Left cardiac atrium (tissue), 4 donors: ENCODE results near the gene TMEM117. TPM values are rescaled to one million over a fixed set of nuclear protein-coding genes. Genes with fewer than 3 reads are reported as not detected.
"Not testable (repeated sequence)": the region's sequence is repeated elsewhere in the genome, so short reads cannot be mapped to it uniquely, and the experiment has no call there.

Source experiments
- ATAC-seq, 2 donors: fragments of 200-7000 bp; cut with Tn5 transposase; one replicate each; pipeline ENCODE4 v1.9.1; 2020; ENCODE audit warnings: mild to moderate bottlenecking in 2 of 2, moderate library complexity in 2 of 2
- DNase-seq: peaks from one replicate; pipeline ENCODE4 v3.0.0-alpha.2; 2020
- intact Hi-C, 2 donors: fragments of 100-400 bp; cut with DNase I; formaldehyde crosslinking; loops; one replicate each; pipeline versions ENCODE4 v1.14.1 to v1.15.1; 2022 to 2023
- total RNA-seq, 2 donors: library from RNA; stranded (reverse); fragmentation: NEBNext Ultra II Directional; extraction: Animal tissue kit (Norgen Biotek cat#: 25700); gene quantifications; one replicate each; pipeline ENCODE4 v1.2.1, GENCODE V29; 2021
- donor health status: DM: no; HTN: yes; CAD: no.
- donor health status: DM: no; HTN: yes; CAD: no; lungs with severe emphysema.
- donor health status: DM: yes; HTN: yes; CAD: no.
- donor health status: Dilated cardiomyopathy.

Gene TMEM117
- total RNA-seq, 2 donors from 2014 or later, result 7.3 to 9.8 TPM

DNA sequence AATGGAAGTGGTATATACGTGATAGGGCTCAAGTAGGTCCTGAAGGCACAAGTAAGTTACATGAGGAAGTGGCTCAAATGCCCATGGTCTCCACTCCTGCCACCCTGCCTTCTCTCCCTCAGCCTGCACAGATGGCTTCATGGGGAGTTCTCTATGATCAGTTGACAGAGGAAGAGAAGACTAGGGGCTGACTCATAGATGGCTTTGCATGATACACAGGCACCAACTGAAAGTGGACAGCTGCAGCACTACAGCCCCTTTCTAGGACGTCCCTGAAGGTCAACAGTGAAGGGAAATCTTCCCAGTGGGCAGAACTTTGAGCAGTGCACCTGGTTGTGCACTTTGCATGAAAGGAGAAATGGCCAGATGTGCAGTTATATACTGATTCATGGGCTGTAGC, 208.6 kb downstream of the TMEM117 start:
- DNase-seq, ATAC-seq, intact Hi-C loops: not testable (repeated sequence)

GRCh38 chr12:44046732-44047417, 211.0 kb downstream of the TMEM117 start:
- ATAC-seq (no peak), DNase-seq (no peak)
- intact Hi-C loops, result no loop called here

- intact Hi-C loops, result no loop called here
- ATAC-seq (no peak), DNase-seq (no peak)
These were observed 216.7 kb downstream of the TMEM117 start for GRCh38 chr12:44052554-44052953.

DNA sequence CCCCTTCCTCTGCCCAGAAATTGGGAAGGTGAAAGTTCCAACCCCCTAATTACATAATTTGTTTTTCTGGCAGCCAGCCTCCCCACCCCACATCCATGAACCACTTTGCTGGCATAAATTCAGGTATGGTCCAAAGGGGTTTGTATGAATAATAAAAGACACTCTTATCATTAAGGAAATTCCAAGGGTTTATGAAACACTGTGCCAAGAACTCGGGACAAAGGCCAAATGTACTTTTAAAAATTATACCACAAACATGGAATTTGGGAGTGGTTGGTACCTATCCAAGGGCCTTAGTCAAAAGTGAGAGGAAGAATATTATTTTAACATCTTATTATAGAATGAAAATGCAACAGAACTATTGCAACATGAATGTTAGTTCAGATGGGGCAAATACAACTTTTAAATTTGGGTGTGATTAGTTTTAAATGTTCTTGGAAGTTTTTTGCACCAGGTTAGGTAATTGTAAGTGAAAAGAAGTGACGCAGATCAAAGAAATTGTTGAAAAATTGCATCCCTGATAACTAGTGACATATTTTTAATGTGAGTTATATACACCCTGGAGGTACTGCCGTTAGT, 217.8 kb downstream of the TMEM117 start:
- peak; percentile 47 to 84 for ATAC-seq
- intact Hi-C loops, result no loop called here

GRCh38 chr12:44054281-44054680, 218.4 kb downstream of the TMEM117 start:
- ATAC-seq (no peak), DNase-seq (no peak)
- intact Hi-C loops, result no loop called here

More for the DNA sequence above, 217.8 kb downstream of the TMEM117 start:
- no peak for DNase-seq

DNA sequence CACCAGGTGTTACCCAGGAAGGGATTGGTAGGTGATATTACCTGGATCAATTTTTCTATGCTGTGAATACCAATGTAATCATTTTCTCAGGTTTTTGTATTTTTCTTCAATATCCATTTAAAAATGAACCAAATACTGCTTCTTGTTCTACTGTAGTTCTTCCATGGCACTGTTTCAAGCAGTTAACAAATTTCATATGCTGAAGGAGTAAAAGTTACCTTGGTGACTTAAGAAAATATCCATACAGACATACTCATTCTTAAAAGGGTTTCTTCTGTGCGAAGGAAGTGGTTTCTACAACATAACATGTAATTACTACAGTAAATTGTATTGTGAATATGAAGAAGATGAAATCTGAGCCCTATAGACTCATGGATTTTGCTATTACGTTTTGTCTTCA, 222.5 kb downstream of the TMEM117 start:
- ATAC-seq, result no peak
- no peak for DNase-seq
- intact Hi-C loops, result no loop called here

DNA sequence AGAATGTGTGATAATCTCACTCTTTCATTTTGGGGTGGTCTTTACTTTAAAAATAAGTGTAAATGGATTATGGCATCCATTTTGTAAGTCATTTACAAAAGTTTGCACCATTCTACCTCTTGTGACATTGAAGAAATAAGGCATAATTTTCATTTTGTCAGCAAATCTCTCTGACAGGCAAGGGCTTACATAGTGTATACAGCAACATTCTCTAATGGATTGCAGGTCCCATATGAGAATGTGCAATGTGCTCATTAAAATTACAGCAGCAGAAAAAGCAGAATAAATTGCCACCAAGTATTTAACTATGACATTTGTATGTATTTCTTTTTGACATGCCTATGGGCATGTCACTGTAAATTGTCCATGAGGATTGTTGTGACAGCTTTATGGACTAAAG, 223.6 kb downstream of the TMEM117 start:
- intact Hi-C loops, result no loop called here
- DNase-seq (no peak), ATAC-seq (no peak)

- DNase-seq (no peak), ATAC-seq (no peak)
- intact Hi-C loops, result no loop called here
These were observed 227.8 kb downstream of the TMEM117 start for GRCh38 chr12:44063671-44064070.

- DNase-seq (no peak), ATAC-seq (no peak)
- intact Hi-C loops, result no loop called here
These were observed 241.0 kb downstream of the TMEM117 start for GRCh38 chr12:44076871-44077270.

DNA sequence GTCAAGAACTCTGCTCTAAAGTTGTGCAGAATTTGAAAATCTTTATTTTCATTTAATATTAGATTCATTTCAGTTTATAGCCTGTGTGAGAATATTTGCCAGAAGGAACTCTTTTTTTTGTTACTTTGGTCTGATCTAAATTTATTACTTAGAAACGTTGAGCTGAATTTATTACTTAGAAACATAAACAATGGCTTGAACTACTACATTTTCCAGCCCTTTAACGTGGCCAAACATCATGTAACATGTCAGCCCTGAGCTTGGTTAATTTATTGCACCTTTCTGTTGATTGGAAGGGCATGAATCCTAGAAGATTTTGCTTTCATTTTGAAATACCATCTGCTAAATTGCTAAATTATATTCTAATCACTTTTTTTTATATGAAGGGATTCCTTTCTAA, 241.4 kb downstream of the TMEM117 start:
- no peak for ATAC-seq
- DNase-seq, result no peak
- intact Hi-C loops, result no loop called here

GRCh38 chr12:44078273-44078672, 242.4 kb downstream of the TMEM117 start:
- intact Hi-C loops, result no loop called here
- no peak for ATAC-seq
- DNase-seq, result no peak

- intact Hi-C loops, result no loop called here
- DNase-seq (no peak), ATAC-seq (no peak)
These were observed 252.8 kb downstream of the TMEM117 start for GRCh38 chr12:44088647-44089046.

DNA sequence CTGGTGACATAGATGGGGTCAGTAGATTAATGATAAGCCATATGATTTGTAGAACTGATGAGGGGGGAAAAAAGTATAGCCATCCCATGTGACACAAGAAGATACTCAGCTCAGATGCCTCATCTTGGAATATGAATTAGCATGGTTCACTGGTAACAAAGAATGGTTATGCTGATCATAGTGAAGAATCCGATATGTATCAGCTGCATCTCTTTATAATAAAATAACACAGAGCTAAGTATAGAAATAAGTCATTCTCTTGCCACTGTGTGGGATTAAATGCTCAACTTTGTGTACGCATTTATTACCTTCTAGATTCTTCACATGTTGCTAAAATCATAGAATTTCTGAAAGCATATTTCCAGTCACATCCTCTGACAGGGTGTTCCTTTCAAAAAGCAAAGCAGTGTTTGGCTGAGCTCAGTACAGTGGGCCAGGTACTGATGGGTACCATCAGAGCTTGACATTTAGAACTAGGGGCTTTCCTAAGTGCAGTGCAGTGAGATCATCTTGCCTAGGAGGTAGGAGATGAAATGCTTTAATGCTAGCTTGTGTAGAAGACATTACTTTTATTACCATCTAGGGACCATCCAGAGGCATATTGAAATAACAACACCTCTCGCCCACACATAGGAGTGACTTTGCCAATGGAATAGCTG, 256.2 kb downstream of the TMEM117 start:
- no peak for ATAC-seq
- DNase-seq, result no peak
- intact Hi-C loops, result no loop called here

- ATAC-seq, result no peak
- DNase-seq, result no peak
- intact Hi-C loops, result no loop called here
These were observed 262.9 kb downstream of the TMEM117 start for GRCh38 chr12:44098786-44099185.

DNA sequence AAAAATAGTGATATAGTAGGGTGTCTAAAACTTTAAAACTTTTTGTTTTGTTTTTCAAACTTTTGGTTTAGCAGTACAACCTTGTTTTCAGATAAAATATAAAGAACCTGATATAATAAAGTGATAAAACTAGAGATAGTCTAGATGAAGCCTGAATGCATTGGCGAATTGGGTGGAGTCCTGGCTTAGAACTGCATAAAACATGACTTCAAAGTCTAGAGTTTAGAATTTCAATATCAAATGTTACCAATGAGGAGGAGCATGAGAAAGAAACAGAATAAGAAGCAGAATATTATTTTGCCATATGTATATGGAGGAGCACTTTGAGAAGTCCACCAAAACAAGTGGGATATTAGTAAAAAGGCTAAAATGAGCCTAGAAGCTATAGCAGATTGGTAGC, 263.6 kb downstream of the TMEM117 start:
- DNase-seq, result no peak
- intact Hi-C loops, result no loop called here
- ATAC-seq, result no peak

- no peak for ATAC-seq
- intact Hi-C loops, result no loop called here
- DNase-seq, result no peak
These were observed 264.4 kb downstream of the TMEM117 start for GRCh38 chr12:44100264-44100663.

- intact Hi-C loops, result no loop called here
- no peak for ATAC-seq
- DNase-seq, result no peak
These were observed 265.6 kb downstream of the TMEM117 start for GRCh38 chr12:44101475-44101874.

DNA sequence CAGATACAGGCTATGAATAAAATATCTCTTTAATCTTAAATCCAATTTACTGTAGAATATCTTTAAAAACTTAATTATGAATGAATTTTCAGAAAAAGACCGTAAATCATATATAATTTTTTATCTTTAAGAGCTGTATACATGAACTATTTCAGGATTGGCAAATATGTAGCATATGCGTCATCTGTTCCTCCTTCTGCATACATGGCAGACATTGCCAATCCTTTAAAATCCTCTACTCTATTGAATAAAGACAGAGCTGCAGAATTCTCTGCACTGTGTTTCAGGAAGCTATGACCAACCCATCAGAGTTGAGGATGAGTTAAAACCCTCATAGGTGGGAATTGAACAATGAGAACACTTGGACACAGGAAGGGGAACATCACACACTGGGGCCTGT, 279.0 kb downstream of the TMEM117 start:
- ATAC-seq, result no peak
- DNase-seq, result no peak
- intact Hi-C loops, result no loop called here

GRCh38 chr12:44117337-44117736, 281.5 kb downstream of the TMEM117 start:
- ATAC-seq, result no peak
- intact Hi-C loops, result no loop called here
- DNase-seq, result no peak

DNA sequence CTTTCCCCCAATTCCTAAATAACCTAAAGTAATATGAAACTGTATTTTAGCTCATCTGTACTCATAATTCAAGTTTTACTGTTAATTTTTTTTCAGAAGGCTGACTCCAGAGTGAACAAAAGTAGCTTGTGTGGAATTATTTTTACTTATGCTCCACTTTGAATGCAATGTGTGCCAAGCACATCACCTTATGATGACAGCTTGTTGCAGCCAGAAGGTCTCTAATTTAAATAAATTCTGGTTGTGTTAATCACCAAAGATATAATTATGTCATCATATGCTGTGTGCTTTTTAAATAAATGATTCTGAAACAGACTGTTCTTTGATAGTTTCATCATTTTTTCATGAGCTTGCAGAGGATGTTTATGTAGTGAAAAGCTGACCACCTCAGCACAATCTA, 283.1 kb downstream of the TMEM117 start:
- intact Hi-C loops, result no loop called here
- ATAC-seq, result no peak
- no peak for DNase-seq

DNA sequence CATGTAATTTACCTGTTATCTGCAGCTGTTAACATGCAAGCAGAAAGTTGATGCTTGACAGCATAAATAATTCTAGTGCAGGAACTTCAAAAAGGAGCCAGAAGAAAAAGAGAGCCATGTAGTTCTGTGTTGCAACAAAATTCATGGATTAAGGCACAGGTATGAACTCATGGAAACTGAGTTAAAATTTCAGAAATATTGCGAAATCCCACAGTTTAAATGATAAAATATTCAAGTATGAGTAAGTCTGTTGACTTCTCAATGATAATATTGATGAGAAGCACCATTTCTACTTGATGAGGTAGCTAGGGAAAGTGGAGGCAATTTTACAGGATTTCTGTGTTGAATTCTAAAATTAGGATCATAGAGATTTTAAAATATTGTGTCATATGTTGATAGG, 290.9 kb downstream of the TMEM117 start:
- ATAC-seq (no peak), DNase-seq (no peak)
- intact Hi-C loops, result no loop called here
